GM13977 (cell line): ENCODE results near the gene CXCL11.

Experiments used
- DNase-seq: peaks from one replicate; pipeline ENCODE4 v3.0.0; 2012; ENCODE audit warnings: low spot score
- in situ Hi-C: fragments of 300-500 bp; cut with MboI; formaldehyde crosslinking; loops from one replicate; pipeline ENCODE4 v1.12.0; 2022; ENCODE audit warnings: low sequenced_read_pairs, low pct_unique_long_range_greater_than_20kb, mixed read lengths, inconsistent platforms; ENCODE audit not compliant: unreplicated experiment
- TF ChIP-seq, protein P1 (sequence below): IDR thresholded peaks from 2 replicates; pipeline ENCODE4 v1.5.1; 2012; ENCODE audit warnings: mild to moderate bottlenecking, control low read depth; ENCODE audit not compliant: insufficient read depth; ENCODE audit errors: extremely low read depth, missing control alignments

The CXCL11 gene

DNA sequence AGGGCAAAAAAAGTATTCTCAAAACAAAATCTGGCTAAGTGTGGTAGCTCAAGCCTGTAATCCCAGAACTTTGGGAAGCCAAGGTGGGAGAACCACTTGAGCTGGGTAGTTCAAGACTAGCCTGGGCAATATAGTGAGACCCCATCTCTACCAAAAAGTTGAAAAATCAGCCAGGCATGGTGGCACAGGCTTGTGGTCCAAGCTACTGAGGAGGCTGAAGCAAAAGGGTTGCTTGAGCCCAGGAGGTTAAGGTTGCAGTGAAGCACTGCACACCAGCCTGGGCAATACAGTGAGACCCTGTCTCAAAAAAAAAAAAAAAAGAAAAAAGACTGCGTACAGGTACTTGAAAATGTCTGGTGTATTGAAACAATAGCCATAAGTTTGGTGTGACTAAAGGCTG, 43.4 kb downstream of the CXCL11 start:
- TF ChIP-seq, protein P1, sequence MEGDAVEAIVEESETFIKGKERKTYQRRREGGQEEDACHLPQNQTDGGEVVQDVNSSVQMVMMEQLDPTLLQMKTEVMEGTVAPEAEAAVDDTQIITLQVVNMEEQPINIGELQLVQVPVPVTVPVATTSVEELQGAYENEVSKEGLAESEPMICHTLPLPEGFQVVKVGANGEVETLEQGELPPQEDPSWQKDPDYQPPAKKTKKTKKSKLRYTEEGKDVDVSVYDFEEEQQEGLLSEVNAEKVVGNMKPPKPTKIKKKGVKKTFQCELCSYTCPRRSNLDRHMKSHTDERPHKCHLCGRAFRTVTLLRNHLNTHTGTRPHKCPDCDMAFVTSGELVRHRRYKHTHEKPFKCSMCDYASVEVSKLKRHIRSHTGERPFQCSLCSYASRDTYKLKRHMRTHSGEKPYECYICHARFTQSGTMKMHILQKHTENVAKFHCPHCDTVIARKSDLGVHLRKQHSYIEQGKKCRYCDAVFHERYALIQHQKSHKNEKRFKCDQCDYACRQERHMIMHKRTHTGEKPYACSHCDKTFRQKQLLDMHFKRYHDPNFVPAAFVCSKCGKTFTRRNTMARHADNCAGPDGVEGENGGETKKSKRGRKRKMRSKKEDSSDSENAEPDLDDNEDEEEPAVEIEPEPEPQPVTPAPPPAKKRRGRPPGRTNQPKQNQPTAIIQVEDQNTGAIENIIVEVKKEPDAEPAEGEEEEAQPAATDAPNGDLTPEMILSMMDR = no peak
- DNase-seq = no peak
- in situ Hi-C loops = no loop called here

DNA sequence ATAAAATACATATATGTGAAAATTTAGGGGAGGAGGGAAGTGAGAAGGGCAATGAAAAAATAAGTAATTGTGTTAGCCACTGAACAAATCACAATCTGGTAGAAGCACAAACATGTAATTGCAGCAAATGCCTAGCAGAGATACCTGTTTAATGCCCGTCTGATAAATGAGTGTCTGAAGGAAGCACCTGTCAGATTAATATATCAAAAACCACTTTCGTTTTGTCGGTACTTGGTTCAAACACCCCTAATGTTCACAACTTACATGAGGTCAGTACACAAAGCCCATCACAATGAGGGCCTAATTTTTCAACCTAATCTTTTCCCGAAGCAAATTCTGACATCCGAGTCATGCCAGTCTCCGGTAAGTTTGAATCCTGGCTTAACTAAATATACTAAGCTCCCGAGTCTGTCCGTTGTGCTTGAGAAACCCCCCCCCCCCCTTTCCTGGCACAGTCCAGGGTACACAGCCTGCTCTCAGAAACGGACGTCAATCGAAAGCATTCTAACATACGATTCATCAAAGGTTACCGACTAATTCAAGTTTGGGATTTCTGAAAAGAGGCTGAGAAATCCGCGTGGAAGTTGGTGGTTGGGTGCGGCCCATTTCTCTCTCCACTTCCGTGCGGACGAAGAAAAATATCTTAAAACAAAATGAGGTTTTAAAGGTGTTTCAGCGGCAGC, 45.9 kb downstream of the CXCL11 start:
- in situ Hi-C loops = no loop called here
- TF ChIP-seq, protein P1 = no peak
- no peak for DNase-seq

DNA sequence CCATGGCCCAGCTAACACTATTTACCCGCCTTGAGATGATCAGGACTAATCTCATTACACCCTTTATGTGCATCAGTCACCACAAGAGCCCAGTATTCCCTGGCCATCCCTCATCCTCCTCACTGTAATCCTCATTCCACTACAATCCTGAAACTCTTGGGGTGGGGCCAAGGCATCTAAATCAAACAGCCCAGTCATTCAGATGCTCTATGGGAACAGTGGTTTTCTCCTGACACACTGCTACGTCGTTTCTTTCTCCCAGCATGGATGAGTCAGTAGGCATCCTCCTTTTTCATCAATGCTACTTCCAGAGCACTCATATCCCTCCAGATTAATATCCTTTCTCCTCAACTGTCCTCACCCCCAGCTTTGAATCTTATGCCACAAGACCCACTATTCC, 50.8 kb downstream of the CXCL11 start:
- no peak for DNase-seq
- in situ Hi-C loops = no loop called here
- TF ChIP-seq, protein P1 = no peak
